Measurements from ENCODE around the gene MRPL36.

Gene MRPL36

GRCh38 chr5:1796371-1797102 is 3.1 kb downstream of the MRPL36 start:
- DNase-seq (ENCODE audit: low read depth in 1 of 2, low spot score in 1 of 2) = no peak
- H3K27ac ChIP-seq (replicated peaks) = no peak overlapping the region
- TF ChIP-seq POLR2AphosphoS5 (IDR thresholded peaks at IDR 0.05; ENCODE audit: low read depth) (no peak; the same call in 1 of the 2 replicates), CTCF (IDR thresholded peaks at IDR 0.05; ENCODE audit: insufficient read depth, low read length) (no peak), GABPA (IDR thresholded peaks at IDR 0.05; ENCODE audit: low read depth) (no peak), REST (IDR thresholded peaks at IDR 0.05; ENCODE audit: insufficient replicate concordance, low read depth) (no peak), SPI1 (IDR thresholded peaks at IDR 0.05; ENCODE audit: borderline replicate concordance, low read depth) (no peak)
- H3K27me3 ChIP-seq (ENCODE audit: insufficient read depth, poor library complexity, severe bottlenecking) = no peaks in the 10 kb centered on the region
- no peak overlapping the region for H3K4me3 ChIP-seq (replicated peaks; ENCODE audit: insufficient read depth, low read length)

GRCh38 chr5:1795931-1796330 is 3.7 kb downstream of the MRPL36 start:
- no peak for TF ChIP-seq CTCF (IDR thresholded peaks at IDR 0.05; ENCODE audit: insufficient read depth, low read length)
- no peak for TF ChIP-seq GABPA (IDR thresholded peaks at IDR 0.05; ENCODE audit: low read depth)
- TF ChIP-seq REST (IDR thresholded peaks at IDR 0.05; ENCODE audit: insufficient replicate concordance, low read depth) = no peak
- TF ChIP-seq POLR2AphosphoS5 (IDR thresholded peaks at IDR 0.05; ENCODE audit: low read depth) = no peak
- TF ChIP-seq SPI1 (IDR thresholded peaks at IDR 0.05; ENCODE audit: borderline replicate concordance, low read depth) = no peak
- no peak for DNase-seq (ENCODE audit: low read depth in 1 of 2, low spot score in 1 of 2)
- H3K4me3 ChIP-seq (replicated peaks; ENCODE audit: insufficient read depth, low read length) = no peak overlapping the region
- H3K27ac ChIP-seq (replicated peaks) = no peak overlapping the region
- no peaks in the 10 kb centered on the region for H3K27me3 ChIP-seq (ENCODE audit: insufficient read depth, poor library complexity, severe bottlenecking)

- no peak overlapping the region for H3K27ac ChIP-seq (replicated peaks)
- no peak for DNase-seq (ENCODE audit: low read depth in 1 of 2, low spot score in 1 of 2)
These were observed 4.1 kb downstream of the MRPL36 start for GRCh38 chr5:1795506-1795905.

More at GRCh38 chr5:1795506-1795905, 4.1 kb downstream of the MRPL36 start:
- TF ChIP-seq REST (IDR thresholded peaks at IDR 0.05; ENCODE audit: insufficient replicate concordance, low read depth) (no peak), CTCF (IDR thresholded peaks at IDR 0.05; ENCODE audit: insufficient read depth, low read length) (no peak), SPI1 (IDR thresholded peaks at IDR 0.05; ENCODE audit: borderline replicate concordance, low read depth) (no peak)
- no peaks in the 10 kb centered on the region for H3K27me3 ChIP-seq (ENCODE audit: insufficient read depth, poor library complexity, severe bottlenecking)
- H3K4me3 ChIP-seq (replicated peaks; ENCODE audit: insufficient read depth, low read length) = no peak overlapping the region

Measured in HL-60 (cell line).